H1 (cell line): Measurements from ENCODE around the gene APOL1. TPM values are rescaled to one million over a fixed set of nuclear protein-coding genes. Genes with fewer than 3 reads are reported as not detected.

Experiments
- SP4 ChIP-seq: IDR thresholded peaks from 2 replicates; pipeline ENCODE4 v1.6.1; 2012; ENCODE audit warnings: low read length, inconsistent platforms
- polyA plus RNA-seq, 7 experiments: library from polyadenylated mRNA; depleted of rRNA in 3 of 7; stranded (reverse) in 5 of 7; unstranded in 2 of 7; fragments of >200 nt in 5 of 7; fragments of 200-250 nt in 2 of 7; gene quantifications; 1 replicate in 5 of 7; 2 replicates in 1 of 7; 4 replicates in 1 of 7; pipeline versions ENCODE4 v1.2.1 to v1.2.3, GENCODE V29; 2011 to 2013; ENCODE audit warnings: missing spikeins in 2 of 7, mixed read lengths in 2 of 7
- total RNA-seq: library from RNA; stranded (reverse); fragmentation: NEBNext Ultra II Directional; extraction: Animal tissue kit (Norgen Biotek cat#: 25700); gene quantifications from 2 replicates; pipeline ENCODE4 v1.2.1, GENCODE V29; 2021
- TF ChIP-seq, protein P1 (sequence below): IDR thresholded peaks from 2 replicates; pipeline ENCODE4 v1.6.1; 2011; ENCODE audit warnings: low read length, improper control_type of control experiment

The APOL1 gene
- total and polyA plus RNA-seq, 2 of the 8 experiments (the other 6 are each of a cell fraction or from before 2014, with no cell fraction given) = not detected

- TF ChIP-seq, protein P1, sequence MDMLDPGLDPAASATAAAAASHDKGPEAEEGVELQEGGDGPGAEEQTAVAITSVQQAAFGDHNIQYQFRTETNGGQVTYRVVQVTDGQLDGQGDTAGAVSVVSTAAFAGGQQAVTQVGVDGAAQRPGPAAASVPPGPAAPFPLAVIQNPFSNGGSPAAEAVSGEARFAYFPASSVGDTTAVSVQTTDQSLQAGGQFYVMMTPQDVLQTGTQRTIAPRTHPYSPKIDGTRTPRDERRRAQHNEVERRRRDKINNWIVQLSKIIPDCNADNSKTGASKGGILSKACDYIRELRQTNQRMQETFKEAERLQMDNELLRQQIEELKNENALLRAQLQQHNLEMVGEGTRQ = no peak
- TF ChIP-seq SP4 = no peak
These were observed 33.4 kb downstream of the APOL1 start (continued) for GRCh38 chr22:36286096-36286957.
